ENCODE data around the gene SAMD8.

- TF ChIP-seq CHD7 (IDR thresholded peaks at IDR 0.05; ENCODE audit: insufficient replicate concordance, low read length) = no peak
- TF ChIP-seq, protein P1, sequence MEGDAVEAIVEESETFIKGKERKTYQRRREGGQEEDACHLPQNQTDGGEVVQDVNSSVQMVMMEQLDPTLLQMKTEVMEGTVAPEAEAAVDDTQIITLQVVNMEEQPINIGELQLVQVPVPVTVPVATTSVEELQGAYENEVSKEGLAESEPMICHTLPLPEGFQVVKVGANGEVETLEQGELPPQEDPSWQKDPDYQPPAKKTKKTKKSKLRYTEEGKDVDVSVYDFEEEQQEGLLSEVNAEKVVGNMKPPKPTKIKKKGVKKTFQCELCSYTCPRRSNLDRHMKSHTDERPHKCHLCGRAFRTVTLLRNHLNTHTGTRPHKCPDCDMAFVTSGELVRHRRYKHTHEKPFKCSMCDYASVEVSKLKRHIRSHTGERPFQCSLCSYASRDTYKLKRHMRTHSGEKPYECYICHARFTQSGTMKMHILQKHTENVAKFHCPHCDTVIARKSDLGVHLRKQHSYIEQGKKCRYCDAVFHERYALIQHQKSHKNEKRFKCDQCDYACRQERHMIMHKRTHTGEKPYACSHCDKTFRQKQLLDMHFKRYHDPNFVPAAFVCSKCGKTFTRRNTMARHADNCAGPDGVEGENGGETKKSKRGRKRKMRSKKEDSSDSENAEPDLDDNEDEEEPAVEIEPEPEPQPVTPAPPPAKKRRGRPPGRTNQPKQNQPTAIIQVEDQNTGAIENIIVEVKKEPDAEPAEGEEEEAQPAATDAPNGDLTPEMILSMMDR (IDR thresholded peaks at IDR 0.05; ENCODE audit: control extremely low read depth in 1 of 3, insufficient read depth in 1 of 3, low read depth in 1 of 3, low read length in 3 of 3) = no peak
- no peak for TF ChIP-seq POLR2A (IDR thresholded peaks at IDR 0.05; ENCODE audit: control extremely low read depth in 1 of 2, low read depth in 2 of 2, low read length in 2 of 2)
- TF ChIP-seq, protein P2, sequence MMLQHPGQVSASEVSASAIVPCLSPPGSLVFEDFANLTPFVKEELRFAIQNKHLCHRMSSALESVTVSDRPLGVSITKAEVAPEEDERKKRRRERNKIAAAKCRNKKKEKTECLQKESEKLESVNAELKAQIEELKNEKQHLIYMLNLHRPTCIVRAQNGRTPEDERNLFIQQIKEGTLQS (IDR thresholded peaks at IDR 0.05; ENCODE audit: insufficient read depth, low read depth, low read length) = no peak
Measured at GRCh38 chr10:75089634-75090033, 21.8 kb upstream of the SAMD8 start.

All from H1 (cell line).